HG03521 (cell line): ENCODE measurements around the gene CMC2.

Experiments
- ATAC-seq: cut with Tn5 transposase; IDR thresholded peaks from one replicate; pipeline ENCODE4 v1.9.1; 2021; ENCODE audit warnings: mild to moderate bottlenecking, moderate library complexity; ENCODE audit not compliant: unreplicated experiment

The CMC2 gene

GRCh38 chr16:80936410-80936809, 70.3 kb downstream of the CMC2 start:
- ATAC-seq = no peak

DNA sequence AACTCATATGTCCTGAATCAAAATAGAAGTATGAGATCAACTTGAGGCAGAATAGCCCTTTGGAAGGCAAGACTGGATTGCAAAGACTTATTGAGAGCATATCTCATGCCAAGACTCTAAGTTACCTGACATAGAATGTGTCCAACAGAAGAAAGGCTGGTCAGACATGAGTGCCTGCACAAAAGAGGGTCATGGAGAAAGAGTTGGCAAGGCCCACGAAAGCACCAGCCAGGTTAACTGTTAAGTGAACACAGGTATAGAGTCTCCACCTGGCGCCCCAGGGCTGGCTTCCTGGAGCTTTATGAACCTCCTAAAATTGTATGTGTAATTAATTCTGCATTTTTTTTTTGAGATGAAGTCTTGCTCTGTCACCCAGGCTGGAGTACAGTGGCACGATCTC, 71.0 kb downstream of the CMC2 start:
- no peak for ATAC-seq

DNA sequence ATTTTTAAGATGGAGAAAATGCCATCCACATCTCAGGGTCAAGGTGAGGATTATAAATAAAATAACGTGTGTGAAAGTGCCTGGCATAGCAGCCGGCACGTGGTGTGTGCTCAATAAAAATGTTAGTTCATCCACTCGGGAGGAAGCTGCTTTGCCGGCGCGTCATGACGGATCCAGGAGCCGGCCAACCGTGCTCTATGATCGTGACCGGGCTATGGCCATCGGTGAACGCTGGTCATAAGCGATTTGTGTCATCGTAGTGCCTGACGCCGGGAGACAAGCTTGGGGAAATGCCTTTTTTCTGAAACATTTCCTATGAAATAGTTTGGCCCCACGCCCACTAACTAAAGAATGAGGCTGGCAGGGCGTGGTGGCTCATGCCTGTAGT, 74.0 kb downstream of the CMC2 start:
- no peak for ATAC-seq

- no peak for ATAC-seq
Measured at GRCh38 chr16:80931801-80932707, 74.6 kb downstream of the CMC2 start.

GRCh38 chr16:80924372-80924978, 82.2 kb downstream of the CMC2 start:
- ATAC-seq = no peak

GRCh38 chr16:80923356-80923755, 83.3 kb downstream of the CMC2 start:
- ATAC-seq = no peak
